GM19467 (cell line): ENCODE measurements around the gene TNFAIP8L1.
A peak's percentile ranks its signal among the peaks of the same experiment; 100 is the strongest.
"Not testable (repeated sequence)": the region's sequence is repeated elsewhere in the genome, so short reads cannot be mapped to it uniquely, and the experiment has no call there.

Experiments used
- ATAC-seq: cut with Tn5 transposase; IDR thresholded peaks from one replicate; pipeline ENCODE4 v1.9.1; 2021; ENCODE audit warnings: mild to moderate bottlenecking, moderate library complexity; ENCODE audit not compliant: unreplicated experiment

TNFAIP8L1 gene

GRCh38 chr19:4638828-4639530 is at the start of gene TNFAIP8L1:
Gene TNFAIP8L1, plus strand, starts transcription at chr19:4639516. Its CDS starts 12,354 bp downstream, at chr19:4651870.
- ATAC-seq: peak; percentile 78

GRCh38 chr19:4589579-4590410 is 49.5 kb upstream of the TNFAIP8L1 start:
- ATAC-seq: no peak

DNA sequence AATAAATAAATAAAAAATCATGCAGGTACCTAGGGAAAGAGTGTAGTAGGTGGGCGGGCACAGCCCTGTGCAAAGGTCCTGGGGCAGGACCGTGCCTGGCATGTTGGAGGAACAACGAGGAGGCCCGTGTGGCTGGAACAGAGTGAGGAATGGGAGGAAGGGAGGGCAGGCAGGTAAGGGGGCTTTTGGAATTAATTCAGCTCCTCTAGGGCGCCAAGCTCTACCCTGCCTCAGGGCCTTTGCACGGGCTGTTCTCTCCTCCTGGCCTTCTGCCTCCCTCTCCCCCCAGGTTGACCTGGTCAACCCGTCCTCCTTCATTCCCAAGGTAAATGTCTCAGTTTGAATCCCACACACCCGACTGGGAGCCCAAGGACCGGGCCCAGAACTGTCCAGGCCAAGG is 48.8 kb upstream of the TNFAIP8L1 start:
- no peak for ATAC-seq

- no peak for ATAC-seq
Observed at GRCh38 chr19:4591320-4591719, 48.0 kb upstream of the TNFAIP8L1 start.

DNA sequence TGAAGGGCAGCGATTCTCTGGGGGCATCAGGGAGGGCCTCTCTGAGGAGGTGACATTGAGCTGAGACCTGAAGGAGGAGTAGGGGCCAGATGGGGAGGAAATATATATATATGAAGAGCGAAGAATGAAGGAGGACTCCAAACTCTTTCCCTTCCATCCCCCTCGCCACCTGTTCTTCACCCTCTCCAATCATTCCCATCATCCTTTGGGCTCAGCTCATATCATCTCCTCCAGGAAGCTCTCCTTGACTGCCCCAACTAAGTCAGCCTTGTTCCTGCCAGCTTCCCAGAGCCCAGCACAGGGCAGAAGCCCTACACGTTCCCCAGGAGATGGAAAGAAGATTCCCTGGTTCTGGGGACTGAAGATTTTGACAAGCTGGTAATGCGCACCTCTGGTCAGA is 46.9 kb upstream of the TNFAIP8L1 start:
- no peak for ATAC-seq

- ATAC-seq: no peak
Observed at GRCh38 chr19:4593409-4593851, 45.9 kb upstream of the TNFAIP8L1 start.

GRCh38 chr19:4594201-4594600 is 45.1 kb upstream of the TNFAIP8L1 start:
- no peak for ATAC-seq

DNA sequence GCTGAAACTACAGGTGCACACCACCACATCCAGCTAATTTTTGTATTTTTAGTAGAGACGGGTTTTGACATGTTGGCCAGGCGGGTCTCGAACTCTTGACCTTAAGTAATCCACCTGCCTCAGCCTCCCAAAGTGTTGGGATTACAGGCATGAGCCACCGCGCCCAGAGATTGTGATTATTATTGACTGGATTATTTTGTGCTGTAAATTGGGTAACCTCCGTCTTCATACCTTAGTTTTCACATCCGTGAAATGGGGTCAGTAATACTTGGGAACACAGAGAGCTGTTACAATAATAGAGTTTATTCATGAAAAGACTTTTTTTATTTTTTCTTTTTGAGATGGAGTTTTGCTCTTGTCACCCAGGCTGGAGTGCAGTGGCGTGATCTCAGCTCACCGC is 44.2 kb upstream of the TNFAIP8L1 start:
- not testable (repeated sequence) for ATAC-seq

- no peak for ATAC-seq
Observed at GRCh38 chr19:4596033-4596904, 43.0 kb upstream of the TNFAIP8L1 start.

GRCh38 chr19:4597278-4597974 is 41.9 kb upstream of the TNFAIP8L1 start:
- ATAC-seq: no peak

GRCh38 chr19:4597975-4598671 is 41.2 kb upstream of the TNFAIP8L1 start:
- no peak for ATAC-seq

DNA sequence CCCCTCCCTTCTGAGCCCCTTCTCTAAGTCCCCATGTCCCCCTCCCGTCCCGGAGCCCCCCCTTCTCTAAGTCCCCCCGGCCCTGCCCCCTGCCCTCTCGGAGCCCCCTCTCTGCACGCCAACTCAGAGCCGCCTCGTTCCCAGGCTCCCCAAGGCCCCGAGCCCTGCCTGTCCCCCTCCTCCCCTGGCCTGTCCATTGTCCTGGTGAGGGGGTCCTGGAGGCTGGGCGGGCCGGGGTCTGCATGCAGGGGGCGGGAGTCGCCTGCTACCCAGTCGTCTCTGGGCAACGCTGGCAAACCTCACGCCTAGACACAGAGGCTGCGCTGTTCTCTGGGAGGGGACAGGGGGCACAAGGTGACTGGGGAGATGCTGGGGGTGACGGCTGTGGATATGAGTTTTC is 40.6 kb upstream of the TNFAIP8L1 start:
- ATAC-seq: no peak

DNA sequence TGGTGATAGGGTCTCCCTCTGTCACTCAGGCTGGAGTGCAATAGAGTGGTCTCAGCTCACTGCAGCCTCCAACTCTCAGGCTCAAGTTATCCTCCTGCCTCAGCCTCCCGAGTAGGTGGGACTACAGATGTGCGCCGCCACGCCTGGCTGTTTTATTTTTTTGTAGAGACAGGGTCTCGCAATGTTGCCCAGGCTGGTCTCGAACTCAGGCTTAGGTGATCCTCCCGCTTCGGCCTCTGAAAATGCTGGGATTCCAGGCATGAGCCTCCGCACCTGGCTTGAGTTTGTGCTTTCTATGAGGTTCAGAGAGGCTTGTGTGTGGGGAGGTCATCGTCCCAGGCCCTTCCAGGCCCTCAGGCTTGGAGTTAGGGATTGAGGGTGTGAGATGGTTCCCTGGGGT is 39.2 kb upstream of the TNFAIP8L1 start:
- ATAC-seq: no peak

DNA sequence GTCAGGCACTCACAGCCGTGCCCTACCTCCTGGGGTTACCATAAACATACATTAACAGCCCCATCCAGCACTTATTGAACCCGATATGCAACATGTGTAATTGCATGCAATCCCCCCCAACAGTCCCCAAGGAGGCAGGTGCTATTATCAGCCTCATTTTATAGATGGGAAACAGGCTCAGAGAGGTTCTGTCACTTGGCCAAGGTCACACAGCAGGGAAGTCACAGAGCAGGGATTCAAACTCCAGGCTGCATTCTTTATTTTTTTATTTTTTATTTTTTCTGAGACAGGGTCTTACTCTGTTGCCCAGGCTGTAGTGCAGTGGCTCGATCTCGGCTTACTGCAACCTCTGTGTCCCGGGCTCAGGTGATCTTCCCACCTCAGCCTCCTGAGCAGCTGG is 38.4 kb upstream of the TNFAIP8L1 start:
- no peak for ATAC-seq

DNA sequence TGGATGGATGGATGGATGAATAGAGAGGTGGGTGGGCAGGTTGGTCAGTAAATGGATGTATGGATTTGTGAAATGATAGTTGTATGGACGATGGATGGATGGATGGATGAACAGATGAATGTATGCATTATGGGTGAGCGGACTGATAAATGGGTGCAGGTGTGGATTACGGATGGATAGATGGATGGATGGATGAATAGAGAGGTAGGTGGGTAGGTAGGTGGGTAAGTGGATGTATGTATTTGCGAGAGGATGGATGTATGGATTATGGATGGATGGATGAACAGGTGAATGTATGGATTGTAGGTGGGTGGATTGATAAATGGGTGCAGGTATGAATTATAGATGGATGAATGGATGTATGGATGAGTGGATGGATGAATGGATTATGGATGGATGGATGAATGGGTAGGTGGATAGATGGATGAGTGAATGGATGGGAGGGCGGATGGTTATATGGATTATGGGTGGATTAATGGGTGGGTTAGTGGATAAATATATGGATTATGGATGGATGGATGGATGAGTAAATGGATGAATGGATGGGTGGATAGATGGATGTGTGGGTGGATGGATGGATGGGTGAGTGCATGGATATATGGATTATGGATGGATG is 37.0 kb upstream of the TNFAIP8L1 start:
- ATAC-seq: no peak

- ATAC-seq: no peak
Observed at GRCh38 chr19:4602915-4603314, 36.4 kb upstream of the TNFAIP8L1 start.

DNA sequence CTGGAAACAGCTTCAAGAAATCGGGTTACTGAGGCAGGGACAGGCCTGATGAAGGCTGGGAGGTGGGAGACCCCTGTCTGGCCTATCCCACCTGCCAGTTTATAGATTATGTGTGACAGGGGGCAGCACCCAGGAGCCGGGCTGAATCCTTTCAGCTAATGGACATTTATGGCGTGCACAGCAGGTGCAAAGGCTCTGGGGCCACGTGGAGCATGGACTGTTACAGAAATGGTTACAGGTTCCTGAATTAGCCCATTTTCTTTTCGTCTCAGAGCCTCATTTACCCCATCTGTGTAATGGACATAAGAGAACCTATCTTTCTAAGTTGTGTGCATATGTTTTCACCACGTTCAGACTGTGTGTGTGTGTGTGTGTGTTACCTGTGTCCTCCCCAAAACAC is 34.4 kb upstream of the TNFAIP8L1 start:
- no peak for ATAC-seq

GRCh38 chr19:4606181-4606580 is 33.1 kb upstream of the TNFAIP8L1 start:
- no peak for ATAC-seq

GRCh38 chr19:4606921-4607678 is 32.2 kb upstream of the TNFAIP8L1 start:
- no peak for ATAC-seq
